SHP77 (cell line): Measurements from ENCODE around the gene NME4.
A peak's percentile ranks its signal among the peaks of the same experiment; 100 is the strongest.
"Not testable (repeated sequence)": the region's sequence is repeated elsewhere in the genome, so short reads cannot be mapped to it uniquely, and the experiment has no call there.

Experiments used
- DNase-seq, 2 experiments: peaks; one replicate each; lab custom pipeline; 2025; lab: John Stamatoyannopoulos, UW

Gene NME4

DNA sequence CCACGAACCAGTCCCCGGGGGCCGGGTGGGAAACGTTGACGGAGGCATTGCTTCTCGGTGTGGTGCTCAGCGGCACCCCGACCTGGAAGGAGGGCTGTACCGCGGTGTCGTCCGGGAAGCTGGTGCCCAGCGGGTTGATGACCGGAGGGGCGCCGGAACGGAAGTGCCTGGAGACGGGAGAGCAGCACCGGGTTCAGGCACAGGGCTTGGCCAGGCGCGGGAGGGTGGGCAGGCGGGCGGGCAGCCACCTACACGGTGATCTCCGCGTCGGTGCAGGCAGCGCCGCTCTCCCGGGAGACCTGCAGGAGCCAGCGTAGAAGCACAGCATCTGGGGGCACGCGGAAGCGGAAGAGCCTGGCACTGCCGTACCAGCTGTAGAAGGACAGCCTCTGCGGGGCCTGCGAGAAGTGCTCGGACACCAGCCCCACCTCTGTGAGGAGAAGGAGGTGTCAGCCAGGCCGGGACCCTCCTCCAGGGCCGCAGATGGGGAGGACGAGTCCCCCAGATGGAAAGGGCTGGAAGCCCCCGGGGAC is 19.5 kb upstream of the NME4 start:
- DNase-seq: no peak

DNA sequence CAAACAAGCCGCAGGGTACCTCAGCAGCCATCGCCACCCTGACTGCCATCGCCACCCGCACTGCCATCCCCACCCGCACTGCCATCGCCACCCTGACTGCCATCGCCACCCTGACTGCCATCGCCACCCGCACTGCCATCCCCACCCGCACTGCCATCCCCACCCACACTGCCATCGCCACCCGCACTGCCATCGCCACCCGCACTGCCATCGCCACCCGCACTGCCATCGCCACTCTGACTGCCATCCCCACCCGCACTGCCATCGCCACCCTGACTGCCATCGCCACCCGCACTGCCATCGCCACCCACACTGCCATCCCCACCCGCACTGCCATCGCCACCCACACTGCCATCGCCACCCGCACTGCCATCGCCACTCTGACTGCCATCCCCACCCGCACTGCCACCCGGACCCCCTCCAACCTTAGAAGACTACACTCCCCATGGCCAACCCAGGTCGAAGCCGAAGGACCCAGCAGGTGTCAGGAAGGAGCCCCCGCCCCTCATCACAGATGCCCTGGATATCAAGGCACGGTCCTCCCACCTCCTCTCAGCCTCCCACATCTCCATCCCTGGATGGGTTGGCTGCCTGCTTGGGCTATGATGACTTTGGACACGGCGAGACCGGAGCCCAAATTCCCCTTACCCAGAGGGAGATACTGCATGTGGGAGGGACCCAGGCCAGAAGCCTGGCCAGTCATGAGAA is 18.7 kb upstream of the NME4 start:
- not testable (repeated sequence) for DNase-seq

DNA sequence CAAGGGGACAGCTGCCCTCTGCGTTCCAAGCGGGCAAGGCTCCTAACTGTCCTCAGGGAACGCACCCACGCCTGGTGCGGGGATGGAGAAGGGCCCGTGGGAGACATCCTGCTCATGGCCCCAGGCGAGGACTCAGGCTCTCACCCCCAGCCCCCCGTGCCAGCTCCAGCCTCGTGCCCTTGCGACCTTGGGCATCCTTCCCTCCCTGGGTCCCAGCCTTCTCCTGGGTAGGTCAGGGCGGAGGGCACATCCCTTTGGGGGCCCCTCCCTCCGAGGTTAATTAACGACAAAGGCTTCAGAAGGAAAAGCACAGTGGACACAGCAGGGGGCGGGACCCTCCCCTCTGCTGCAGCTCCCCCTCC is 18.2 kb upstream of the NME4 start:
- DNase-seq: no peak

GRCh38 chr16:379183-379960 is 17.6 kb upstream of the NME4 start:
- no peak for DNase-seq

DNA sequence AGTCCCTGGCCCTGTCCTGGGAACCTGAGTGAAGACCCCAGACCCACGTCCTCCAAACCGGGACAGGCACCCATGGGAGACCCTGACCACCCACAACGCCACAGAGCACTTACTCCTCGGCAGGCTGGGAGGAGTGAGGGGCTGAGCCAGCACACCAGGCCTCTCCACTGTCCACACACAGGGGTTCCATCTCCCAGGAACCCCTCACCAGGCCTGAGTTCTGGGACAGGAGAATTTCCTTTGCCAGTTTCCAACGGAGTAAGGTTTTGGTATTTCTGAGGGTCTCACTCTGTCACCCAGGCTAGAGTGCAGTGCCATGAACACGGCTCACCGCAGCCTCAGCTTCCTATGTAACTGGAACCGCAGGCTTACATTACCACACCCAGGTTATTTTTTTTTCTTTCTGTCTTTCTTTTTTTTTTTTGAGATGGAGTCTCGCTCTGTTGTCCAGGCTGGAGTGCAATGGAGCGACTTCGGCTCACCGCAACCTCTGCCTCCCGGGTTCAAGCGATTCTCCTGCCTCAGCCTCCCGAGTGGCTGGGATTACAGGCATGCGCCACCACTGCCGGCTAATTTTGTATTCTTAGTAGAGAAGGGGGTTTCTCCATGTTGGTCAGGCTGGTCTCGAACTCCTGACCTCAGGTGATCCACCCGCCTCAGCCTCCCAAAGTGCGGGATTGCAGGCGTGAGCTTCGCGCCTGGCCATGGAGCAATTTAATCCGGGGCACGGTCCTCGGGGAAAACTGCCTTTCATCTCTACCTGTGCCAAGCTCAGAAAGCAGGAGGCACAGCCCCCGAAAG is 16.8 kb upstream of the NME4 start:
- no peak for DNase-seq

DNA sequence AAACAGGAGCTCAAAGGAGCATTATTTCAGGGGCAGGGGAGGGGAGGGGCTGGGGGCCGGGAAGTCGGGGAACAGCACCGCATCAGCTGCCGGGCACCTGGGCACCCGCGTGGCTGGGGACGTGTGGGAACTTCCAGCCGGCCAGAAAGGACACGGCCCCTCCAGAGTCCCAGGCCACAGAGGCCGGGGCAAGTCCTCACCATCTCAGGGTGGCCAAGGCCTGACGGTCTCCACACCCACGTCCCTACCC is 16.3 kb upstream of the NME4 start:
- DNase-seq: no peak

GRCh38 chr16:381012-381788 is 15.8 kb upstream of the NME4 start:
- DNase-seq: no peak

- peak in 1 of 2 experiments; percentile 70 for DNase-seq
Observed at GRCh38 chr16:381789-382717, 14.9 kb upstream of the NME4 start, which contains the start of gene PGAP6. Gene PGAP6, minus strand, starts transcription at chr16:381978. Its CDS starts 157 bp downstream, at chr16:381821.

DNA sequence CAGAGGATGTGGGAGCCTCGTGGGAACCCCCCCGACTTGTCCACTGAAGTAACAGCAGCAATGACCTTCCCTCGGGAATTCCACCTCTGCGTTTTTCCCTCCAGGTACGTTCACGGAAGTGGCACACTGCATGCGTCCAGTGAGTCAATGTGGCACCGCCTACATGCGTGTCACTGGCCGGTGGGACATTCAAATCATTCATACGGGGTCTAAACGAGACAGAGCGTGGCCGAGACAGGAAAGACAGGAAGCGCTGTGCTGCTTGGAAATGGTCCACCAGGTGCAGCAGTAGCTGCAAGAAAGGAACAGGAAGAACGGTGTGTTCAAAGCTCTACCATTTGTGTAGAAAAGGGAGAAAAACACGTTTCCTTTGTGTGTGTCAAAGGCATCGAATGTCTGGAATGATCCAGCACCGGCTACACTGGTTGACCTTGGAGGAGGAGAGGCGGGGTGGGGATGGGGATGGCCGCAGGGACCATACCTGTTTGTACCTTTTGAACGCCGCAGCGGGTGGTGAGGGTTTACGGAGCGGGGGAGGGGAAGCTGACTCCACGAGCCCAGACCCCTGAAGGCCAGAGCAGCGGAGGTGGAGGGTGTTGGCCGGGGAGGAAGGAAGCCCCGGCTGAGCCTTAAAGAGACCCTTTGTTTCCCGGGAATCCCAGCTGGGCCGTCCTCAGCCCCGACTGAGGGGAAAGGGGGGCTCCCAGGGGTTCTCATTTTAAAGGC is 13.5 kb upstream of the NME4 start:
- DNase-seq: no peak

DNA sequence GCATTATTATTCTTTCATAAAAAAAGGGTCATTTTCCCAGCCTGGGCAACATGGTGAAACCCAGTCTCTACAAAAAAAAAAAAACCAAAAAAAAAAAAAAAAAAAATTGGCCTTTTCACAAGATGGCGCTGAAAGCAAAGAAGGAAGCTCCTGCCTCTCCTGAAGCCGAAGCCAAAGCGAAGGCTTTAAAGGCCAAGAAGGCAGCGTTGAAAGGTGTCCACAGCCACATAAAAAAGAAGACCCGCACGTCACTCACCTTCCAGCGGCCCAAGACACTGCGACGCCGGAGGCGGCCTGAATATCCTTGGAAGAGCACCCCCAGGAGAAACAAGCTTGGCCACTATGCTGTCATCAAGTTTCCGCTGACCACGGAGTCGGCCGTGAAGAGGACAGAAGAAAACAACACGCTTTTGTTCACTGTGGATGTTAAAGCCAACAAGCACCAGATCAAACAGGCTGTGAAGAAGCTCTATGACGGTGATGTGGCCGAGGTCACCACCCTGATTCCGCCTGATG is 10.3 kb upstream of the NME4 start:
- DNase-seq: no peak

DNA sequence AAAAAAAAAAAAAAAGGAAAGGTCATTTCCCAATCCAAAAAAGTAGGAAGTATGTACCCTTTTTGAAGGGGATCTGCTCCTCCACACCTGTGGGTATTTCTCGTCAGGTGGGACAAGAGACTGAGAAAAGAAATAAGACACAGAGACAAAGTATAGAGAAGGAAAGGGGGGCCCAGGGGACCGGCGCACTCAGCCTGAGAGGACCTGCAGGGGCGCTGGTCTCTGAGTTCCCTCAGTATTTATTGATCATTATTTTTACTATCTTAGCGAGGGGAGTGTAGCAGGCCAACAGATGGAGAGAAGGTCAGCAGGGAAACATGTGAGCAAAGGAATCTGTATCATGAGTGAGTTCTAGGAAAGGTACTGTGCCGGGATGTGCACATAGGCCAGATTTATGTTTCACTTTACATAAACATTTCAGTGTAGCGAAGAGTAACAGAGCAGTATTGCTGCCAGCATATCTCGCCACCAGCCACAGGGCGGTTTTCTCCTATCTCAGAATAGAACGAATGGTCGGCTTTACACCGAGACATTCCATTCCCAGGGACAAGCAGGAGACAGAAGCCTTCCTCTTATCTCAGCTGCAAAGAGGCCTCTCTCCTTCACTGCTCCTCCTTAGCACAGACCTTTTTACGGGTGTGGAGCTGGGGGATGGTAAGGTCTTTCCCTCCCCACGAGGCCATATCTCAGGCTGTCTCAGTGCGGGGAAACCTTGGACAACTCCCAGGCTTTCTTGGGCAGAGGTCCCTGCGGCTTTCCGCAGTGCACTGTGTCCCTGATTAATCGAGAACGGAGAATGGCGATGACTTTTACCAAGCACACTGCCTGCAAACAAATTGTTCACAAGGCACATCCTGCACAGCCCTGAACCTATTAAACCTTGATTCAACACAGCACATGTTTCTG is 9.0 kb upstream of the NME4 start:
- DNase-seq: not testable (repeated sequence)

GRCh38 chr16:389352-389751 is 7.6 kb upstream of the NME4 start:
- no peak for DNase-seq

DNA sequence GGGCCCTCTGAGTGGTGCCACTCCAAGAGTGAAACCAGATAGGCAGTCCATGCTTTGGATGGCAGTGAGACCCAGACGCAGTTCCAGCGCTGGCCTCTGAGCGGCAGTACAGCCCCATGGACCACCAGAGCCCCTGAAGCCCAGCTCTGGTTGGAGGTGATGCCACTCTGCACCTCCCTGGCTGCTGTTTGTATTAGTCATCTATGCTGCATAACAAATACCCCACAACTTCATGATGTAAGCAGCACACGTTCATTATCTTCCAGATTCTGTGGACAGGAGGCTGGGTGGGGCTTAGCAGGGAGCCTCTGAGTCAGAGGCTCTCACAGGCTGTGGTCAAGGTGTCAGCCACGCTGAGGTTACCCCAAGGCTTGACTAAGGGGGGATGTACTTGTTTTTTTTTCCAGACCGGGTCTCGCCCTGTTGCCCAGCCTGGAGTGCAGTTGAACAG is 5.1 kb upstream of the NME4 start:
- peak; percentile 61 to 75 for DNase-seq

DNA sequence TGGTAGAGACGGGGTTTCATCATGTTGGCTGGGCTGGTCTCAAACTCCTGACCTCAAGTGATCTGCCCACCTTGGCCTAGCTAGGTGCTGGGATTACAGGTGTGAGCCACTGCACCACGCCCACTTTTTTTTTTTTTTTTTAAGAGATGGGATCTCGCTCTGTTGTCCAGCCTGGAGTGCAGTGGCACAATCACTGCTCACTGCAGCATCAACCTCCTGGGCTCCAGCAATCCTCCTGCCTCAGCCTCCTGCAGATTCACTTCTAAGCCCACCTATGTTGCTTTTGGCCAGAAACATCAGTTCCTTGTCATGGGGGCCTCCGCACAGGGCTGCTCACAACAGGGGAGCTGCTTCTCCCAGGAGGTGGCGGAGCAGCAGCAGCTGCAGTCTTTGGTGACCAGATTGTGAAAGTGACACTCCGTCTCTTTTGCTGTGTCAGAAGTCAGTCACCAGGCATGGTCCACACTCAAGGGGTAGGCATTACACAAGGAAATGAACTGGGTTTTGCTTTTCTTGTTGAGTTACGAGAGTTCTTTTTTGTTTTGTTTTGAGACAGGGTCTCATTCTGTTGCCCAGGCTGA is 4.5 kb upstream of the NME4 start:
- DNase-seq: no peak

GRCh38 chr16:396199-396598 is 800 bp upstream of the NME4 start:
- DNase-seq: no peak

- no peak for DNase-seq
Observed at GRCh38 chr16:396605-397004, 394 bp upstream of the NME4 start.

DNA sequence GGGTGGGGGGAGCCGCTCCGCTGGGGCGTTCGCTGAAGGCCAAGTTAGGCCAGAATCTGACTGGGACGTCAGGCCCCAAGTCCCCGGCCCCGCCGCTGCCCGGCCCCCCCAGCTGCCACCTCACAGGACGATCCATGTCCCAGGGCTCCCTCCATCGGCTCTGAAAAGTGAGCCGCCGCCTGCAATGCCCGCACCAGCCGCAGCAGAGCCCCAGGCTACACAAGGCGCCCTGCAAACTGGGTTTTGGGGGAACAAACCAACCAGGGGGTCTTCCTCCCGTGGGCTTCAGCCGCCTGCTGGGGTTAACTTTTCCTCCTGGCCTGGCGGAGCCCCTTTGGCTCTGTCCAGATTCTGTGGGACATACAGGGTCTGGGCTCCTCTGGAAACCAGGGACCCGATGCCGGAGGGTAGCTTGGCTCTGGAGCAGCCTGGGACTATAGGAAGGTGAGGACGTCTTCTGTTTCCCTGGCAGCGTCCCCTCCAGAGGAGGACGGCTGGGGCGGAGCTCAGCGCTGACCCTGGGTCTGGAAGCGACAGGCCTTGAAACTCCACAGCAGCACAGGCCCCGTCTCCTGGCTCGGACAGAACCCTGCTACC is 835 bp downstream of the NME4 start:
- DNase-seq: no peak
